Neural cell (in vitro differentiated cells): ENCODE data around the gene CORO2A. TPM values are rescaled to one million over a fixed set of nuclear protein-coding genes. Genes with fewer than 3 reads are reported as not detected.

Source experiments
- H2AFZ ChIP-seq: fragments of 200-600, 300-800 bp; sonication (generic), shearing (Covaris generic); 2 replicates; pipeline ENCODE4 v1.6.0; 2014; ENCODE audit warnings: low read depth, mild to moderate bottlenecking, antibody characterized with exemption, low read length, moderate library complexity
- H3F3A ChIP-seq: fragments of 200-600 bp; shearing (Covaris generic); 2 replicates; pipeline ENCODE4 v1.6.1; 2016; ENCODE audit warnings: mild to moderate bottlenecking, moderate library complexity, mixed read lengths, antibody characterized with exemption, low read length; ENCODE audit not compliant: insufficient read depth, poor library complexity, severe bottlenecking
- H3K27ac ChIP-seq: fragments of 200-600, 300-800 bp; sonication (generic), shearing (Covaris generic); 2 replicates; pipeline ENCODE4 v1.5.1; 2014; ENCODE audit warnings: mild to moderate bottlenecking, low read length, moderate library complexity
- H3K27me3 ChIP-seq: fragments of 300-800, 200-600 bp; sonication (generic), shearing (Covaris generic); 2 replicates; pipeline ENCODE4 v1.6.0; 2014; ENCODE audit warnings: mild to moderate bottlenecking, low read depth, low read length, moderate library complexity; ENCODE audit not compliant: insufficient read depth
- H3K36me3 ChIP-seq: fragments of 300-800, 200-600 bp; sonication (generic), shearing (Covaris generic); 2 replicates; pipeline ENCODE4 v1.5.1; 2014; ENCODE audit warnings: mild to moderate bottlenecking, antibody characterized with exemption, low read length, moderate library complexity; ENCODE audit not compliant: insufficient read depth
- H3K4me2 ChIP-seq: fragments of 300-800, 200-600 bp; sonication (generic), shearing (Covaris generic); 2 replicates; pipeline ENCODE4 v1.6.0; 2014; ENCODE audit warnings: mild to moderate bottlenecking, low read length
- H3K4me3 ChIP-seq: fragments of 300-800, 200-600 bp; sonication (generic), shearing (Covaris generic); 2 replicates; pipeline ENCODE4 v1.5.1; 2014; ENCODE audit warnings: mild to moderate bottlenecking, low read length, moderate library complexity
- H3K79me2 ChIP-seq: fragments of 200-600 bp; shearing (Covaris generic); replicated peaks from 2 replicates; pipeline ENCODE4 v1.6.0; 2014; ENCODE audit warnings: mild to moderate bottlenecking, low read length, moderate library complexity; ENCODE audit not compliant: insufficient read depth
- H3K9ac ChIP-seq: fragments of 300-800, 200-600 bp; sonication (generic), shearing (Covaris generic); 2 replicates; pipeline ENCODE4 v1.6.1; 2016; ENCODE audit warnings: mild to moderate bottlenecking, low read length, mixed read lengths
- H3K9me2 ChIP-seq: fragments of 200-600 bp; shearing (Covaris generic); 2 replicates; pipeline ENCODE4 v1.6.1; 2016; ENCODE audit warnings: mild to moderate bottlenecking, low read length, mixed read lengths; ENCODE audit not compliant: insufficient read depth
- H3K9me3 ChIP-seq: fragments of 200-600, 300-800 bp; sonication (generic), shearing (Covaris generic); 2 replicates; pipeline ENCODE4 v1.6.1; 2016; ENCODE audit warnings: mild to moderate bottlenecking, mixed run types, low read length, moderate library complexity, mixed read lengths
- H4K20me1 ChIP-seq: fragments of 200-600 bp; shearing (Covaris generic); 2 replicates; pipeline ENCODE4 v1.6.1; 2016; ENCODE audit warnings: mild to moderate bottlenecking, mixed run types; ENCODE audit not compliant: insufficient read depth
- CTCF ChIP-seq: fragments of 450-650 bp; IDR thresholded peaks from 2 replicates; pipeline ENCODE4 v1.5.1; 2014; ENCODE audit warnings: antibody characterized with exemption, mild to moderate bottlenecking, moderate library complexity; ENCODE audit not compliant: poor library complexity, severe bottlenecking
- EP300 ChIP-seq: fragments of 450-650 bp; conservative IDR thresholded peaks from 2 replicates; pipeline ENCODE4 v1.6.1; 2014; ENCODE audit warnings: antibody characterized with exemption, mild to moderate bottlenecking, moderate library complexity; ENCODE audit not compliant: poor library complexity, severe bottlenecking
- EZH2 ChIP-seq: fragments of 200-600, 300-800 bp; shearing (Covaris generic), sonication (generic); IDR thresholded peaks from 2 replicates; pipeline ENCODE4 v1.6.1; 2014; ENCODE audit warnings: antibody characterized with exemption, low read length, borderline replicate concordance, mild to moderate bottlenecking; ENCODE audit not compliant: insufficient read depth, poor library complexity, severe bottlenecking
- MXI1 ChIP-seq: fragments of 450-650 bp; conservative IDR thresholded peaks from 2 replicates; pipeline ENCODE4 v1.6.1; 2014; ENCODE audit warnings: antibody characterized with exemption, mild to moderate bottlenecking; ENCODE audit not compliant: poor library complexity, severe bottlenecking
- POLR2AphosphoS5 ChIP-seq: IDR thresholded peaks from 2 replicates; pipeline ENCODE4 v1.6.1; 2012
- RAD21 ChIP-seq: fragments of 450-650 bp; conservative IDR thresholded peaks from 2 replicates; pipeline ENCODE4 v1.6.1; 2014; ENCODE audit warnings: antibody characterized with exemption, mild to moderate bottlenecking, moderate library complexity
- REST ChIP-seq: IDR thresholded peaks from 2 replicates; pipeline ENCODE4 v1.6.1; 2012; ENCODE audit warnings: borderline replicate concordance
- SMC3 ChIP-seq: fragments of 450-650 bp; conservative IDR thresholded peaks from 2 replicates; pipeline ENCODE4 v1.6.1; 2014; ENCODE audit warnings: antibody characterized with exemption, mild to moderate bottlenecking, moderate library complexity; ENCODE audit not compliant: poor library complexity
- TAF1 ChIP-seq: IDR thresholded peaks from 2 replicates; pipeline ENCODE4 v1.6.1; 2012; ENCODE audit warnings: low read depth
- polyA plus RNA-seq: library from polyadenylated mRNA; depleted of rRNA; stranded (reverse); fragments of >200 nt; gene quantifications from 2 replicates; pipeline ENCODE4 v1.2.3, GENCODE V29; 2014

CORO2A gene
- polyA plus RNA-seq, 1 donor from 2014 or later = 1.9 TPM

- Histone ChIP-seq H4K20me1 (no peaks in the 10 kb centered on the region), H3K9me3 (no peaks in the 10 kb centered on the region), H3K4me3 (no peak overlapping the region), H3K79me2 (no peaks in the 10 kb centered on the region), H3K9me2 (no peaks in the 10 kb centered on the region), H3K27ac (no peak overlapping the region), H3F3A (no peaks in the 10 kb centered on the region), H2AFZ (no peak overlapping the region), H3K9ac (no peak overlapping the region), H3K36me3 (no peaks in the 10 kb centered on the region), H3K27me3 (peaks cover 8% of the 10 kb centered on the region), H3K4me2 (no peak overlapping the region)
- TF ChIP-seq POLR2AphosphoS5 = no peak
- no peak for TF ChIP-seq MXI1
- no peak for TF ChIP-seq EZH2
- no peak for TF ChIP-seq CTCF
- no peak for TF ChIP-seq SMC3
- no peak for TF ChIP-seq RAD21
- TF ChIP-seq EP300 = no peak
- no peak for TF ChIP-seq REST
- no peak for TF ChIP-seq TAF1
These were observed 1.2 kb downstream of the CORO2A start for GRCh38 chr9:98191181-98191608.

GRCh38 chr9:98190757-98191105 is 1.7 kb downstream of the CORO2A start:
- Histone ChIP-seq H3K9me2 (no peaks in the 10 kb centered on the region), H3K36me3 (no peaks in the 10 kb centered on the region), H3K4me2 (no peak overlapping the region), H3K4me3 (no peak overlapping the region), H3K27me3 (peaks cover 8% of the 10 kb centered on the region), H3K27ac (no peak overlapping the region), H2AFZ (no peak overlapping the region), H3K79me2 (no peaks in the 10 kb centered on the region), H3K9me3 (no peaks in the 10 kb centered on the region), H3K9ac (no peak overlapping the region), H3F3A (no peaks in the 10 kb centered on the region), H4K20me1 (no peaks in the 10 kb centered on the region)
- TF ChIP-seq CTCF (no peak), RAD21 (no peak), SMC3 (no peak), POLR2AphosphoS5 (no peak), EZH2 (no peak), MXI1 (no peak), TAF1 (no peak), REST (no peak), EP300 (no peak)
